ENCODE data around the gene CARNS1.
A peak's percentile ranks its signal among the peaks of the same experiment; 100 is the strongest.

Gene CARNS1

GRCh38 chr11:67376873-67377808, 38.3 kb upstream of the CARNS1 start:
- DNase-seq (ENCODE audit: low spot score) = no peak
- no peak for TF ChIP-seq CTCF (IDR thresholded peaks at IDR 0.05; ENCODE audit: extremely low read depth, missing control alignments)

GRCh38 chr11:67378544-67378943, 36.9 kb upstream of the CARNS1 start:
- no peak for TF ChIP-seq CTCF (IDR thresholded peaks at IDR 0.05; ENCODE audit: extremely low read depth, missing control alignments)
- DNase-seq (ENCODE audit: low spot score) = no peak

GRCh38 chr11:67379061-67380058, 36.1 kb upstream of the CARNS1 start:
- DNase-seq (ENCODE audit: low spot score) = no peak
- no peak for TF ChIP-seq CTCF (IDR thresholded peaks at IDR 0.05; ENCODE audit: extremely low read depth, missing control alignments)

- TF ChIP-seq CTCF (IDR thresholded peaks at IDR 0.05; ENCODE audit: extremely low read depth, missing control alignments) = no peak
- peak; percentile 59 for DNase-seq (ENCODE audit: low spot score)
Measured at GRCh38 chr11:67381244-67381972, 34.1 kb upstream of the CARNS1 start.

- DNase-seq (ENCODE audit: low spot score) = peak; percentile 82
- TF ChIP-seq CTCF (IDR thresholded peaks at IDR 0.05; ENCODE audit: extremely low read depth, missing control alignments) = peak; percentile 79
Measured at GRCh38 chr11:67382276-67383136, 33.0 kb upstream of the CARNS1 start.

GRCh38 chr11:67384851-67385366, 30.6 kb upstream of the CARNS1 start:
- no peak for TF ChIP-seq CTCF (IDR thresholded peaks at IDR 0.05; ENCODE audit: extremely low read depth, missing control alignments)
- DNase-seq (ENCODE audit: low spot score) = no peak

Data from GM20000 (cell line).